DOHH2 (cell line): ENCODE results near the gene ARHGAP27.
"Not testable (repeated sequence)": the region's sequence is repeated elsewhere in the genome, so short reads cannot be mapped to it uniquely, and the experiment has no call there.

Experiments
- H3F3A ChIP-seq: fragments of 200-600 bp; sonication (generic), shearing (Covaris generic); 2 replicates; pipeline ENCODE4 v1.6.0; 2016; ENCODE audit warnings: antibody characterized with exemption, mild to moderate bottlenecking; ENCODE audit not compliant: control insufficient read depth, insufficient read depth
- H3K27ac ChIP-seq: fragments of 200-600 bp; sonication (generic); 2 replicates; pipeline ENCODE4 v1.5.1; 2014; ENCODE audit warnings: low read depth, mild to moderate bottlenecking, low read length, moderate library complexity
- H3K27me3 ChIP-seq: fragments of 200-600 bp; sonication (generic); 2 replicates; pipeline ENCODE4 v1.6.1; 2014; ENCODE audit warnings: mild to moderate bottlenecking, low read length, mixed read lengths; ENCODE audit not compliant: control insufficient read depth
- H3K36me3 ChIP-seq: fragments of 200-600 bp; sonication (generic); 2 replicates; pipeline ENCODE4 v1.6.1; 2014; ENCODE audit warnings: mild to moderate bottlenecking, low read length, moderate library complexity, mixed read lengths; ENCODE audit not compliant: control insufficient read depth
- H3K4me1 ChIP-seq: fragments of 200-600 bp; sonication (generic); 2 replicates; pipeline ENCODE4 v1.6.1; 2014; ENCODE audit warnings: mild to moderate bottlenecking, low read length, mixed read lengths; ENCODE audit not compliant: control insufficient read depth
- H3K4me2 ChIP-seq: fragments of 200-600 bp; sonication (generic); 2 replicates; pipeline ENCODE4 v1.6.0; 2014; ENCODE audit warnings: mild to moderate bottlenecking, low read length, moderate library complexity
- H3K4me3 ChIP-seq: fragments of 200-600 bp; sonication (generic); 2 replicates; pipeline ENCODE4 v1.5.1; 2014; ENCODE audit warnings: mild to moderate bottlenecking, low read length, mixed read lengths
- H3K79me2 ChIP-seq: fragments of 200-600 bp; sonication (generic); 2 replicates; pipeline ENCODE4 v1.6.1; 2014; ENCODE audit warnings: mild to moderate bottlenecking, low read length, mixed read lengths; ENCODE audit not compliant: control insufficient read depth
- H3K9me2 ChIP-seq: fragments of 200-600 bp; sonication (generic); replicated peaks from 2 replicates; pipeline ENCODE4 v1.6.1; 2014; ENCODE audit warnings: mild to moderate bottlenecking, low read length, mixed read lengths; ENCODE audit not compliant: control insufficient read depth
- H3K9me3 ChIP-seq: fragments of 200-600 bp; sonication (generic); 2 replicates; pipeline ENCODE4 v1.6.1; 2014; ENCODE audit warnings: antibody characterized with exemption, low read length, mixed read lengths; ENCODE audit not compliant: control insufficient read depth, insufficient read depth
- H4K20me1 ChIP-seq: fragments of 200-600 bp; sonication (generic); 2 replicates; pipeline ENCODE4 v1.6.0; 2014; ENCODE audit warnings: low read depth, mild to moderate bottlenecking, antibody characterized with exemption, low read length, moderate library complexity; ENCODE audit not compliant: control insufficient read depth, insufficient read depth

ARHGAP27 gene

GRCh38 chr17:45445901-45446743 lies 13.5 kb upstream of the ARHGAP27 start:
- not testable (repeated sequence) for H3K27ac ChIP-seq, H3K27me3 ChIP-seq, H3K9me2 ChIP-seq, H3K79me2 ChIP-seq, H3K9me3 ChIP-seq, H3F3A ChIP-seq, H3K4me2 ChIP-seq, H3K36me3 ChIP-seq, H4K20me1 ChIP-seq, H3K4me1 ChIP-seq, H3K4me3 ChIP-seq

- H3K4me2 ChIP-seq, H3K27ac ChIP-seq, H3F3A ChIP-seq, H3K27me3 ChIP-seq, H4K20me1 ChIP-seq, H3K4me3 ChIP-seq, H3K79me2 ChIP-seq, H3K9me3 ChIP-seq, H3K36me3 ChIP-seq, H3K9me2 ChIP-seq: not testable (repeated sequence)
- peaks cover 14% of the 10 kb centered on the region for H3K4me1 ChIP-seq
Measured at GRCh38 chr17:45444856-45445820, 12.5 kb upstream of the ARHGAP27 start.

GRCh38 chr17:45444301-45444700 lies 11.6 kb upstream of the ARHGAP27 start:
- not testable (repeated sequence) for H3K27ac ChIP-seq, H3K4me2 ChIP-seq

GRCh38 chr17:45443371-45444260 lies 10.9 kb upstream of the ARHGAP27 start:
- not testable (repeated sequence) for H3K9me2 ChIP-seq

More at GRCh38 chr17:45444301-45444700, 11.6 kb upstream of the ARHGAP27 start:
- not testable (repeated sequence) for H3K27me3 ChIP-seq, H3K79me2 ChIP-seq, H4K20me1 ChIP-seq, H3K4me3 ChIP-seq, H3K9me2 ChIP-seq, H3K9me3 ChIP-seq, H3K36me3 ChIP-seq, H3F3A ChIP-seq
- peaks cover 17% of the 10 kb centered on the region for H3K4me1 ChIP-seq

More at GRCh38 chr17:45443371-45444260, 10.9 kb upstream of the ARHGAP27 start:
- not testable (repeated sequence) for H3K4me2 ChIP-seq, H3K9me3 ChIP-seq, H3K27me3 ChIP-seq, H3K4me3 ChIP-seq, H3K79me2 ChIP-seq, H4K20me1 ChIP-seq, H3K36me3 ChIP-seq, H3F3A ChIP-seq, H3K27ac ChIP-seq
- H3K4me1 ChIP-seq: peaks cover 17% of the 10 kb centered on the region
